Immature natural killer cell (primary cell): ENCODE measurements around the gene KISS1R. TPM values are rescaled to one million over a fixed set of nuclear protein-coding genes. Genes with fewer than 3 reads are reported as not detected.

Experiments
- DNase-seq, 3 donors: peaks; one replicate each; pipeline ENCODE4 v3.0.0; 2022; ENCODE audit warnings: mixed read lengths in 1 of 3
- H3K27ac Mint-ChIP-seq, 6 donors: one replicate each; pipeline ENCODE4 v1.8.0; 2020; ENCODE audit warnings: mixed read lengths in 6 of 6, mild to moderate bottlenecking in 5 of 6, inconsistent platforms in 4 of 6, moderate library complexity in 3 of 6
- H3K27me3 Mint-ChIP-seq, 3 donors: one replicate each; pipeline ENCODE4 v1.8.0; 2020 to 2021; ENCODE audit warnings: low read depth in 3 of 3, mild to moderate bottlenecking in 3 of 3, mixed read lengths in 3 of 3, moderate library complexity in 3 of 3, inconsistent platforms in 1 of 3
- H3K36me3 Mint-ChIP-seq, 3 donors: one replicate each; pipeline ENCODE4 v1.8.0; 2020; ENCODE audit warnings: mixed read lengths in 3 of 3, inconsistent platforms in 2 of 3, mild to moderate bottlenecking in 2 of 3
- H3K4me1 Mint-ChIP-seq, 2 donors: one replicate each; pipeline ENCODE4 v1.8.0; 2020; ENCODE audit warnings: inconsistent platforms in 2 of 2, mild to moderate bottlenecking in 2 of 2, mixed read lengths in 2 of 2, moderate library complexity in 1 of 2
- H3K4me3 Mint-ChIP-seq, 5 donors: one replicate each; pipeline ENCODE4 v1.8.0; 2020; ENCODE audit warnings: mild to moderate bottlenecking in 5 of 5, mixed read lengths in 5 of 5, inconsistent platforms in 3 of 5, moderate library complexity in 3 of 5
- H3K9me3 Mint-ChIP-seq, 6 donors: one replicate each; pipeline ENCODE4 v1.8.0; 2020; ENCODE audit warnings: mild to moderate bottlenecking in 6 of 6, mixed read lengths in 6 of 6, inconsistent platforms in 4 of 6, moderate library complexity in 3 of 6
- polyA plus RNA-seq, 3 donors: library from polyadenylated mRNA; unstranded; fragments of 300-500 nt; fragmentation: Illumina TruSeq; gene quantifications; one replicate each; pipeline ENCODE4 v1.2.3, GENCODE V29; 2021

The KISS1R gene
- polyA plus RNA-seq, 3 donors from 2014 or later, result not detected

DNA sequence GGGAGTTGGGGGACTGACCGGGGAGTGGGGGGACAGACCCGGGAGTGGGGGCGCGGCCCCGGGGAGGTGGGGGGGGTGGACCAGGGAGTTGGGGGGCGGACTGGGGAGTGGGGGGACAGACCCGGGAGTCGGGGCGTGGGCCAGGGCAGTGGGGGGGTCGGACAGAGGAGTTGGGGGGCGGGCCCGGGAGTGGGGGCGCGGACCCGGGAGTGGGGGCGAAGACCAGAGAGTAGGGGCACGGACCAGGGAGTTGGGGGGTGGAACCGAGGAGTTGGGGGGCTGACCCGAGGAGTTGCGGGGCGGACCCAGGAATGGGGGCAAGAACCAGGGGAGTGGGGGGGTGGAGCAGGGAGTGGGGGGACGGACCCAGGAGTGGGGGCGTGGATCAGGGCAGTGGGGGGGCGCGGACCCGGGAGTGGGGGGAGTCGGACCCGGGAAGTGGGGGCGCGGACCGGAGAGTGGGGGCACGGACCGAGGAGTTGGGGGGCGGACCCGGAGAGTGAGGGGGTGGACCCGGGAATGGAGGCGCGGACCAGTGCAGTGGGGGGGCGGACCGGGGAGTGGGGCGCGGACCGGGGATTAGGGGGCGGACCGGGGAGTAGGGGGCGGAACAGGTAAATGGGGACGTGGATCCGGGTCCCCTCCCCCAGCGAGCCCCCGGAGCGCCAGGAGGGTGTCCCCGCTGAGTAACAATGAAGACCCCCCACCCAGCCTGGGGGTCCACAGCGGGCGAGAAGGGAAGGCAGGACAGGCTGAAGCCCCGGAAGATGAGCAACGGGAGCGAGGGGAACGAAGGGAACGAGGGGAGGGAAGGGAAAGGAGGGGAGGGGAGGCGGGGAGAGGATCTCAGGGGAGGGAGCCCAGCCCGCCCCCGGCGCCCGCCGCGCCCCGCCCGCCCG lies 4.7 kb upstream of the KISS1R start:
- Mint-ChIP-seq H3K36me3 (peaks cover 0 to 4% (median 0%) of the 10 kb centered on the region in 3 donors), H3K9me3 (no peaks in the 10 kb centered on the region), H3K27ac (peak overlapping the region in 2 of 6 donors; percentile 29 to 49), H3K4me1 (peaks cover 25 to 29% of the 10 kb centered on the region in 2 donors), H3K4me3 (peak overlapping the region in 4 of 5 donors; percentile 68 to 88 (median 82)), H3K27me3 (peaks cover 6 to 33% (median 15%) of the 10 kb centered on the region in 3 donors)
- peak in 1 of 3 donors; percentile 29 for DNase-seq

- Mint-ChIP-seq H3K36me3 (peaks cover 0 to 4% (median 0%) of the 10 kb centered on the region in 3 donors), H3K4me3 (peak within 1 kb of the TSS; percentile 82 to 88 (median 85)), H3K4me1 (peaks cover 25 to 28% of the 10 kb centered on the region in 2 donors), H3K27ac (peak within 1 kb of the TSS; percentile 82 to 94 (median 87)), H3K27me3 (peaks cover 8 to 36% (median 17%) of the 10 kb centered on the region in 3 donors), H3K9me3 (no peaks in the 10 kb centered on the region)
- peak; percentile 80 to 81 (median 81) for DNase-seq
Observed at GRCh38 chr19:913080-913748, 3.9 kb upstream of the KISS1R start, which contains the start of gene R3HDM4. TSS of gene R3HDM4 (minus strand) at chr19:913219. CDS start at chr19:913157, 62 bp downstream.

DNA sequence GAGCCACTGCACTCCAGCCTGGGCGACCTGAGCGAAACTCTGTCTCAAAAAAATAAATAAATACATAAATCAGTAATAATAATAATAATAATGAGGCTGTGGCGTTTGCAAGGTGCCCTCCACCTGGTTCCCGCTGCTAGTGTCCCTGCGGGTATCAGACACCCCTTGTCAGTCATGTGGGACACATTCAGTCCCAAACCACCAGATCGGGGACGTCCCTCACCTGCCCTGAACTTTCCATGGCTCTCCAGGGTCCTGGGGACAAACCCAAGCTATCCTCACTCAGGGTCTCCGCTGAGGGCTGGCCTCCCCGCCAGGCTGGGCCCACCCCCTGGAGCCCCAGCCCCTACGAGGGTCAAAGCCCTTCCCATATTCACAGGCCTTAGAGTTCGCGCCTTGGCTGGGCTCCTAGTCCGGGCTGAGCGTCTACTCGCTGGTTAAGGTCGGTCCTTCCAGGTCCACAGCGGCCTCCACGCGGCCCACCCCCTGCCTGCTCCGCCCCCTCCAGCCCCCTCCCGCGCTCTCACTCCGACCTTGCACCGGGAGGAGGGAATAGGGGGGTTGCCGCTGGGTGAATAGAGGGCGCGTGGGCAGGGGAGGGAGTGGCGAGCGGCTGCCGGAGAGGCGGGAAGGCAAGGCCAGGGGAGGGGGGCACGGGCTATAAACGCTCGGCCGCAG lies 349 bp upstream of the KISS1R start:
- Mint-ChIP-seq H3K27ac (no peak overlapping the region), H3K4me3 (no peak overlapping the region)
- DNase-seq, result no peak

DNA sequence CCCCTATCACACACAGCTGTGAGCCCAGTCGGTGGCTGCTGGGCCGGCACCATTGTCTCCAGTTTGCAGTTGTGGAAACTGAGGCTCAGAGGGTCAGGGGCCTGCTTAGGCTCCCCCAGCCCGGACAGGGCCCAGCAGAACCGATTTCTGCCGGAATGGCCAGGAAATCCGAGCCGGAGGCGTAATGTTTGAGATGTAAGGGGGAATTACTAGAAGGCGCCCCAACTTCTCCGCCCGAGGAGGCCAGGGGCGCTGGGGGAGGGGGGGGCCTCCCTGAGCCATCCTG lies 962 bp downstream of the KISS1R start:
- Mint-ChIP-seq H3K27ac (no peak overlapping the region), H3K4me3 (peak overlapping the region in 3 of 5 donors; percentile 13 to 49 (median 44))

More for the DNA sequence above, 349 bp upstream of the KISS1R start:
- Mint-ChIP-seq H3K36me3 (peaks cover 0 to 4% (median 0%) of the 10 kb centered on the region in 3 donors), H3K9me3 (no peaks in the 10 kb centered on the region), H3K27me3 (peaks cover 11 to 37% (median 20%) of the 10 kb centered on the region in 3 donors), H3K4me1 (peaks cover 9 to 13% of the 10 kb centered on the region in 2 donors)

DNA sequence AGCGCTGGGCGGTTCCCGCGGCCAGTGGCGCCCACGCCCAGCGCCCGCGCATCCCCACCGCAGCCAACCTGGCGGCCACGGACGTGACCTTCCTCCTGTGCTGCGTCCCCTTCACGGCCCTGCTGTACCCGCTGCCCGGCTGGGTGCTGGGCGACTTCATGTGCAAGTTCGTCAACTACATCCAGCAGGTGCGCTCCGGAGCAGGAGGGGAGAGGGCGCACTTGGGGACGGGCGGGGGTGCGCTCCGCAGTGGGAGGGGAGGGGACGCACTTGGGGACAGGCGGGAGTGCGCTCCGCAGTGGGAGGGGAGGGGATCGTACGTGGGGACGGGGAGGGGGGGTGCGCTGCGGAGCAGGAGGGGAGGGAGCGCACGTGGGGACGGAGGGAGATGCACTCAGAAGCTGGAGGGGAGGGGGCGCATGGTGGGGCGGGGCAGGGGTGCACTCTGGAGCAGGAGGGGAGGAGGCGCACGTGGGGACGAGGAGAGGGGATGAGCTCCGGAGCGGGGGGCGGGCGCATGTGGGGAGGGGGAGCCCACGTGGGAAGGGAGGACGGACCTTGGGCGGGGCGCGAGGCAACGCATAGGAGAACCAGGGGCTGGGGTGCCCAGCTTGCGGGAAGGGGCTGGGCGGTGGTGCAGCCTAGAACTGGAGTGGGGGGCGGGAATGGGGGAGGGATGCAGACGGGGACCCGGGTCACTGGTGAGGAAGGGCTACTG lies 1.5 kb downstream of the KISS1R start:
- H3K36me3 Mint-ChIP-seq, result peaks cover 0 to 4% (median 0%) of the 10 kb centered on the region in 3 donors
- no peak for DNase-seq
- H3K27me3 Mint-ChIP-seq, result peaks cover 11 to 34% (median 20%) of the 10 kb centered on the region in 3 donors
- peaks cover 12 to 14% of the 10 kb centered on the region in 2 donors for H3K4me1 Mint-ChIP-seq
- no peak overlapping the region for H3K27ac Mint-ChIP-seq
- H3K4me3 Mint-ChIP-seq, result peak overlapping the region in 1 of 5 donors; percentile 21
- no peaks in the 10 kb centered on the region for H3K9me3 Mint-ChIP-seq

More for the DNA sequence above, 962 bp downstream of the KISS1R start:
- no peak for DNase-seq
- no peaks in the 10 kb centered on the region for H3K9me3 Mint-ChIP-seq
- peaks cover 12 to 16% of the 10 kb centered on the region in 2 donors for H3K4me1 Mint-ChIP-seq
- peaks cover 0 to 4% (median 0%) of the 10 kb centered on the region in 3 donors for H3K36me3 Mint-ChIP-seq
- H3K27me3 Mint-ChIP-seq, result peaks cover 11 to 37% (median 20%) of the 10 kb centered on the region in 3 donors

- H3K36me3 Mint-ChIP-seq, result peaks cover 0 to 4% (median 0%) of the 10 kb centered on the region in 3 donors
- peaks cover 11 to 32% (median 18%) of the 10 kb centered on the region in 3 donors for H3K27me3 Mint-ChIP-seq
- no peaks in the 10 kb centered on the region for H3K9me3 Mint-ChIP-seq
- DNase-seq, result no peak
- no peak overlapping the region for H3K27ac Mint-ChIP-seq
- H3K4me3 Mint-ChIP-seq, result peak overlapping the region in 1 of 5 donors; percentile 21
- peaks cover 12 to 17% of the 10 kb centered on the region in 2 donors for H3K4me1 Mint-ChIP-seq
Observed at GRCh38 chr19:919199-920050, 2.3 kb downstream of the KISS1R start.

- H3K9me3 Mint-ChIP-seq, result no peaks in the 10 kb centered on the region
- peak in 2 of 3 donors; percentile 30 to 54 for DNase-seq
- peaks cover 10 to 25% (median 15%) of the 10 kb centered on the region in 3 donors for H3K27me3 Mint-ChIP-seq
- peak overlapping the region; percentile 54 to 82 (median 74) for H3K4me3 Mint-ChIP-seq
- no peaks in the 10 kb centered on the region for H3K36me3 Mint-ChIP-seq
- peaks cover 13 to 17% of the 10 kb centered on the region in 2 donors for H3K4me1 Mint-ChIP-seq
- H3K27ac Mint-ChIP-seq, result peak overlapping the region in 1 of 6 donors; percentile 49
Observed at GRCh38 chr19:920051-920864, 3.1 kb downstream of the KISS1R start.

DNA sequence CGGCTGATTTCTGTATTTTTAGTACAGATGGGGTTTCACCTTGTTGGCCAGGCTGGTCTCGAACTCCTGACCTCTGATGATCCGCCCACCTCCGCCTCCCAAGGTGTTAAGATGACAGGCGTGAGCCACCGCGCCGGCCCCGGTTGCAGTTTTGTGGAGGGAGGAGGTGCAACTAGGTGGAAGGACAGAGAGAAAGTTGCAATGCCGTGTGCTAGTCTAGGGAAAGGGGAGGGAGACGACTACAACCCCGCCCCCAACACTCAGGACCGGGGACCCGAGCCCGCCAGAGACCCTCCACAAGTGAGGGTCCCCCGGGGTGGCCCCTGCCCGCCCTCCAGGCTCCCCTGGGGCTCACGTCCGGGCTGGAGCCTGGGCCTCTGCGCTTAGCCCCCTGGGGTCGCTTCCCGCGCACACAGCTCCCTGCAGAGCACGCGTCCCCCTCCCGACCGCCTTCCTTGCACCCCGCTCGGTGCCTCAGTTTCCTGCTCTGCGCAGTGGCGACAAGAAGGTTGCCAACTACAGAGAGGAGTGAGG lies 7.5 kb downstream of the KISS1R start:
- Mint-ChIP-seq H3K4me1 (peaks cover 16 to 17% of the 10 kb centered on the region in 2 donors), H3K27me3 (peaks cover 3 to 17% (median 5%) of the 10 kb centered on the region in 3 donors), H3K27ac (peak overlapping the region in 5 of 6 donors; percentile 57 to 85 (median 70)), H3K9me3 (no peaks in the 10 kb centered on the region), H3K36me3 (no peaks in the 10 kb centered on the region), H3K4me3 (peak overlapping the region; percentile 79 to 85 (median 81))
- DNase-seq, result peak; percentile 38 to 56 (median 48)

DNA sequence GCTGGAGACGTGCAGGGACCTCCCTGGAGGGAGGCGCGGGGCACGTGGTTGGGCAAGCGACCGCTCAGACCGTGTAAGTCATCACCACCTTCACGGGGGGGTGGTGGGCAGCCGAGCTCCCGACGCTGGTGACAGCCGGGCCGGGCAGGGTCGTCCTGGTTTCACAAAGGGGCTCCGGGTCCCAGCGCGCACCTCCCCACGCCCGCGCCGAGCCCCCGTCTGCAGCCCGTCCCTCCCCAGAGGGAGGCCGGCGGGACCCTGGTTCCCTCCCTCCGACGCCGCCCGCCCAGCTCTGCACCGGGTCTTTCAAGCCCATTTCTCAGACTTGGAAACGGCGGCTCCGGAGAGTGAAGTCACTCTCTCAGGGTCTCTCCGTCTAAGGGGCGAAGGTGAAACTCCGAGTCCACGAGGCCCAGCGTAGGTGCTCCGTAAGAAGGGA lies 8.0 kb downstream of the KISS1R start:
- H3K27me3 Mint-ChIP-seq, result peaks cover 3 to 17% (median 5%) of the 10 kb centered on the region in 3 donors
- H3K36me3 Mint-ChIP-seq, result no peaks in the 10 kb centered on the region
- peak; percentile 70 to 75 (median 75) for DNase-seq

GRCh38 chr19:925526-926322 lies 8.6 kb downstream of the KISS1R start, which contains the start of gene ARID3A:
TSS of gene ARID3A (plus strand) at chr19:926035. CDS start at chr19:929529, 3,494 bp downstream.
- Mint-ChIP-seq H3K36me3 (no peaks in the 10 kb centered on the region), H3K4me3 (peak within 1 kb of the TSS; percentile 79 to 85 (median 85)), H3K27me3 (peaks cover 3 to 13% (median 5%) of the 10 kb centered on the region in 3 donors), H3K4me1 (peaks cover 15 to 17% of the 10 kb centered on the region in 2 donors), H3K9me3 (no peaks in the 10 kb centered on the region), H3K27ac (peak within 1 kb of the TSS; percentile 57 to 85 (median 73))
- DNase-seq, result peak; percentile 77 to 81 (median 80)

More for the DNA sequence above, 8.0 kb downstream of the KISS1R start:
- peak overlapping the region; percentile 57 to 85 (median 72) for H3K27ac Mint-ChIP-seq
- H3K4me3 Mint-ChIP-seq, result peak overlapping the region; percentile 79 to 85 (median 80)
- H3K4me1 Mint-ChIP-seq, result peaks cover 16 to 17% of the 10 kb centered on the region in 2 donors
- no peaks in the 10 kb centered on the region for H3K9me3 Mint-ChIP-seq
